AG09309 (cell line): ENCODE data around the gene OR52K2.

ENCODE experiments used
- DNase-seq: peaks from one replicate; pipeline ENCODE4 v3.0.0-alpha.2; 2010; ENCODE audit warnings: low read depth
- H3K4me3 ChIP-seq: 2 replicates; pipeline ENCODE4 v1.5.1; 2011; ENCODE audit warnings: mild to moderate bottlenecking, low read depth, low read length, moderate library complexity; ENCODE audit not compliant: control insufficient read depth
- TF ChIP-seq, protein P1 (sequence below): IDR thresholded peaks from 2 replicates; pipeline ENCODE4 v1.5.1; 2011; ENCODE audit warnings: mild to moderate bottlenecking, low read depth, low read length, inconsistent platforms; ENCODE audit not compliant: insufficient read depth, control insufficient read depth; ENCODE audit errors: missing control alignments

Gene OR52K2

DNA sequence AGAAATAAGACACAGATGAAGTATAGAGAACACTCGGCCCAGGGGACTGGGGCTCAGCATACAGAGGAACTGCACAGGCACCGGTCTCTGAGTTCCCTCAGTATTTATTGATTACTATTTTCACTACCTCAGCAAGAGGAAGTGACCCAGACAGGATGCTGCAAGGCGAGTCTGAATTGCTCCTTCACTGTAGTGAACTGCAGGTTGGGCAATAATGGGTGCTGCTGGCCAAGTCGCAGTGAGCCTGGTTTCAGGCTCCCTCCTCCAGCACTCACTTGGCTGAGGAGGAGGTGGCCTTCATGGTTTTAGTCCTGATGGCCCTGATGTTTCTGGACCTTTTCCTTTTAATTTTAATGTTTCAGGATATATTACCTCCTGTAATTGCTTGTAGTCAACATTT lies 10.4 kb downstream of the OR52K2 start:
- H3K4me3 ChIP-seq: no peak overlapping the region
- TF ChIP-seq, protein P1, sequence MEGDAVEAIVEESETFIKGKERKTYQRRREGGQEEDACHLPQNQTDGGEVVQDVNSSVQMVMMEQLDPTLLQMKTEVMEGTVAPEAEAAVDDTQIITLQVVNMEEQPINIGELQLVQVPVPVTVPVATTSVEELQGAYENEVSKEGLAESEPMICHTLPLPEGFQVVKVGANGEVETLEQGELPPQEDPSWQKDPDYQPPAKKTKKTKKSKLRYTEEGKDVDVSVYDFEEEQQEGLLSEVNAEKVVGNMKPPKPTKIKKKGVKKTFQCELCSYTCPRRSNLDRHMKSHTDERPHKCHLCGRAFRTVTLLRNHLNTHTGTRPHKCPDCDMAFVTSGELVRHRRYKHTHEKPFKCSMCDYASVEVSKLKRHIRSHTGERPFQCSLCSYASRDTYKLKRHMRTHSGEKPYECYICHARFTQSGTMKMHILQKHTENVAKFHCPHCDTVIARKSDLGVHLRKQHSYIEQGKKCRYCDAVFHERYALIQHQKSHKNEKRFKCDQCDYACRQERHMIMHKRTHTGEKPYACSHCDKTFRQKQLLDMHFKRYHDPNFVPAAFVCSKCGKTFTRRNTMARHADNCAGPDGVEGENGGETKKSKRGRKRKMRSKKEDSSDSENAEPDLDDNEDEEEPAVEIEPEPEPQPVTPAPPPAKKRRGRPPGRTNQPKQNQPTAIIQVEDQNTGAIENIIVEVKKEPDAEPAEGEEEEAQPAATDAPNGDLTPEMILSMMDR: no peak
- no peak for DNase-seq

DNA sequence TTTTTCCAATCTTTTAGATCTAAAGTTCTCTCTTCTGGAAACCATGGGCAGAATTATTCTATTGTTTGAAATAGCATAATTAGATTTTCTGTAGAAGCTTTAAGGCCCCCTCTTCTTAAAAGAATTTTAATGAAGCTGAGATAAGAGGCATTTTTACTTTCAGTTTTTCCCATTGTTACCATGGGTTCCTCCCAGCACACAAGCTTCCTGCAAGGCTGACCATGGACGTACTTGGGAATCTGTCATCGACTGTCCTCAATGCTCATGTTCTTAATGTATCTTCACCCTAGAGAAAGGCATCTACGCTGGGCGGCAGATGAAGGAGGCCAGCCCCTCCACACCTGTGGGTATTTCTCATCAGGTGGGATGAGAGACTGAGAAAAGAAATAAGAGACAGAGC lies 11.1 kb downstream of the OR52K2 start:
- TF ChIP-seq, protein P1: no peak
- no peak for DNase-seq
- no peak overlapping the region for H3K4me3 ChIP-seq

DNA sequence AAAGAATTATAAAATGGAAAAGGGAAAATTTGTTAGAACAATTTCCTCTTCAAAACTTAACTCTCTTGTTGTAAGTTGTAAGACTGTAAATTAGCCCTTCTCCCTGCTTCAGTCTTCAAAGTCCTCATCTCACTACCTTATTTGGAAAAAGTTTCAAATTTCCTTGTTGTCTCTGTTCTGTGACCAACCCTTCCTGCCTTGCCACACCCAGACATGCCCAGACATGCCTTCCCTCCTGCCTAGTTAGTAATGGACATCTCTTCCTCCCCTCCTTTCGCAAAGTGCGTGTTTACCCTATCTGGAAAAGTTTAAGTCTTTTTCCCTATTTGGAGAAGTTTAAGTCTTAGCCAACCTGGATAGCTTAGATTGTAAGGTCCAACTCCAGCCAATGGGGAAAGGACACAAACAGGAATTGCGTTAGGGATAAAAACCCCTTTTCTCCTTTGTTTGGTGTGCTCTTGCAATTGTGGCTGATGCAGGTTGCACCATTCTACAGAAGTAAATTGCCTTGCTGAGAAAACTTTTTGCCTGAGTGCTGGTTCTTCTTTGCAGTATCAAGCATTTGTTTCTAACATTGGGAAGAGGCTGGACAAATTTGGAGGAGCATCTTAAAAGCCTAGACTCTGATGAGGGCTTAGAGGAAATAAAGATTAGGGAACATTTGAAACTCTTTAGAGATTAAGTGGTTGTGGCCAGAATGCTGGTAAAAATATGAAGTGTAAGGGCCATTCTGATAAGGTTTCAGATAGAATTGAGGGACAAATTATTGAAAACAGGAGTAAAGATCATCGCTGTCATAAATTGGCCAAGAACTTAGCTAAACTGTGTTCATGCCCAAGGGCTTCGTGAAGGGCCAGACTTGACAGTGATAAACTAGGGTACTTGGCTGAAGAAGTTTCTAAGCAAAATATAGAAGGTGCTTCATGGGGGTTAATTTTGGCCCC lies 15.4 kb downstream of the OR52K2 start:
- TF ChIP-seq, protein P1: no peak
- no peak for DNase-seq
- no peak overlapping the region for H3K4me3 ChIP-seq

DNA sequence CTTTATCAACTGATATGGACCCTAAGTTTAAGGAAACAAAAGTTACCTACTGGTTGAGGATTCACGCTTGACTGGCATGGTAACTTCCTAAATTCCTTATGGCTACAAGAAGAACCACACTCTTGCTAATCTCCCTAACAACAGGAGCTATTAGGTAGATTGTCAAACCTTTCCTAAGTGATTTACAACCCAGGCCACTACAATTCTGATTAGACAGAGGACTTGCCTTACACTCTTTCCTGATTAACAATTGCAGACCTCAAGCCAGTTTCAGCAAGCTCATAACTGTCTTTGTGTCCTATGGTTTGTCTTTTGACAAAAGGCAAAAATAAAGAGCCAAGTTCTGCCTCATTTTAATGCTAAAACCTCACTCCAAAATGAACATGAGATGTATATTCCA lies 16.3 kb downstream of the OR52K2 start:
- TF ChIP-seq, protein P1: no peak
- H3K4me3 ChIP-seq: no peak overlapping the region
- DNase-seq: no peak

DNA sequence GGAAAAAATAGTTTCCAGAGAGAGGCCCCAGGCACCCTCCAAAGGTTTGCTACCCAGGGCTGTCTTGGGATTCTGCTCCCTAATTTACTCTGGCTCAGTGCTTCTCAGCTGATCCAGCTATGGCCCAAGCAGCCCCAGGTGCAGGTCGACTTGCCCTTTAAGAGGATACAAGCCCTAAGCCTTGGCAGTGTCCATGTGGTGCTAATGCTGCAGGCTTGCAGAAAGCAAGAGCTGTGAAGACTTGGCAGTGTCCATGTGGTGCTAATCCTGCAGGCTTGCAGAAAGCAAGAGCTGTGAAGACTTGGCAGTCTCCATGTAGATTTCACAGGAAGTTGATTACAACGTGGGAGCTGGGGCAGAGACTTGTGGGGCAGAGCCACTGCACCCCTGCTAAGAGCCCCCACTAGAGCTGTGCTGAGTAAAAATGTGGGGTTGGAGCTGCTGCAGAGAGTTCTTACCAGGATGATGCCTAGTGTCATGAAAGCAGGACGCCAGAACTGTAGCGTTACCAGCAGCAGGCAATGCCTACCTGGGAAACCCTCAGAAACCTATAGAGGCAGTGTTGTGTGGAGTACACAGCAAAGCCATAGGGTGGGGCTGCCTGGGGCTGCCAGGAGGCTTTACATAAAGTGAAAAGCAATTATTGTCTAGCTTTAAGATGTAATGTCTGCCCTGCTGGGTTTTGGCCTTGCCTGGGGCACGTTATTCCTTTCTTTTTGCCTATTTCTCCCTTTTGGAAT lies 17.2 kb downstream of the OR52K2 start:
- DNase-seq: no peak
- TF ChIP-seq, protein P1: no peak
- no peak overlapping the region for H3K4me3 ChIP-seq

DNA sequence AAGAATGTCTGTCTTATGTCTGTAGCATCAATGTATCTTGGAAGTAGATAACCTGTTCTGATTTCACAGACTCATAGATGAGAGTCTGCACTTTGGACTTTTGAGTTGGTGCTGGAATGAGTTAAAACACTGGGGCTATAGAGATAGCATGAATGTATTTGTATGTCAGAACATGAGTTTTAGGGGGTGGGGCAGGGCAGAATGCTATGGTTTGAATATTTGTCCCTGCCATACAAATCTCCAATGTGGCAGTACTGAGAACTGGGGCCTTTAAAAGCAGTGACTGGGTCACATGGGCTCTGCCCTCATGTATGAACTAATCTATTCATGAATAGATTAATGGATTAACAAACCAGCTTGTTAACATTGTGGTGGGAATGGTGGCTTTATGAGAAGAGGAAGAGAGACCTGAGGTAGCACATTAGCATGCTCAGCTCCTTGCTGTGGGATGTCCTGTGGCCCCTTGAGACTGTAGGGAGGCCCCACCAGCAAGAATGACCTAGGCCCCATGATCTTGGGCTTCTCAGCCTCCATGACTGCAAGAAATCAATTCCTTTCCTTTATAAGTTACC lies 17.9 kb downstream of the OR52K2 start:
- DNase-seq: no peak
- H3K4me3 ChIP-seq: no peak overlapping the region

More for the DNA sequence above, 17.9 kb downstream of the OR52K2 start:
- TF ChIP-seq, protein P1: no peak
